Type B pancreatic cell (in vitro differentiated cells): ENCODE data around the gene DAZAP1. TPM values are rescaled to one million over a fixed set of nuclear protein-coding genes. Genes with fewer than 3 reads are reported as not detected.
A peak's percentile ranks its signal among the peaks of the same experiment; 100 is the strongest.

Source experiments
- DNase-seq: peaks from one replicate; pipeline ENCODE4 v3.0.0; 2021; ENCODE audit warnings: mixed read lengths; ENCODE audit not compliant: unreplicated experiment; ENCODE audit errors: extremely low spot score
- H3K27ac Mint-ChIP-seq: 2 replicates; pipeline ENCODE4 v1.8.0; 2021; ENCODE audit warnings: mild to moderate bottlenecking, mixed read lengths
- H3K27me3 Mint-ChIP-seq: 2 replicates; pipeline ENCODE4 v1.8.0; 2021; ENCODE audit warnings: mixed read lengths
- H3K36me3 Mint-ChIP-seq: 2 replicates; pipeline ENCODE4 v1.8.0; 2021; ENCODE audit warnings: mixed read lengths
- H3K4me1 Mint-ChIP-seq: one replicate; pipeline ENCODE4 v1.8.0; 2021; ENCODE audit warnings: mixed read lengths; ENCODE audit not compliant: unreplicated experiment
- H3K4me3 Mint-ChIP-seq: 2 replicates; pipeline ENCODE4 v1.8.0; 2021; ENCODE audit warnings: mild to moderate bottlenecking, mixed read lengths
- H3K9me3 Mint-ChIP-seq: 2 replicates; pipeline ENCODE4 v1.8.0; 2021; ENCODE audit warnings: mixed read lengths
- total RNA-seq: library from RNA; stranded (reverse); gene quantifications from 2 replicates; pipeline ENCODE4 v1.2.1, GENCODE V29; 2021; ENCODE audit warnings: low replicate concordance
- TF ChIP-seq, protein P1 (sequence below): fragments of 200-600 bp; sonication (generic); conservative IDR thresholded peaks from 2 replicates; pipeline ENCODE4 v1.5.0; 2021; ENCODE audit warnings: antibody characterized with exemption, mild to moderate bottlenecking

Gene DAZAP1
- total RNA-seq, 1 donor from 2014 or later = 124 TPM

DNA sequence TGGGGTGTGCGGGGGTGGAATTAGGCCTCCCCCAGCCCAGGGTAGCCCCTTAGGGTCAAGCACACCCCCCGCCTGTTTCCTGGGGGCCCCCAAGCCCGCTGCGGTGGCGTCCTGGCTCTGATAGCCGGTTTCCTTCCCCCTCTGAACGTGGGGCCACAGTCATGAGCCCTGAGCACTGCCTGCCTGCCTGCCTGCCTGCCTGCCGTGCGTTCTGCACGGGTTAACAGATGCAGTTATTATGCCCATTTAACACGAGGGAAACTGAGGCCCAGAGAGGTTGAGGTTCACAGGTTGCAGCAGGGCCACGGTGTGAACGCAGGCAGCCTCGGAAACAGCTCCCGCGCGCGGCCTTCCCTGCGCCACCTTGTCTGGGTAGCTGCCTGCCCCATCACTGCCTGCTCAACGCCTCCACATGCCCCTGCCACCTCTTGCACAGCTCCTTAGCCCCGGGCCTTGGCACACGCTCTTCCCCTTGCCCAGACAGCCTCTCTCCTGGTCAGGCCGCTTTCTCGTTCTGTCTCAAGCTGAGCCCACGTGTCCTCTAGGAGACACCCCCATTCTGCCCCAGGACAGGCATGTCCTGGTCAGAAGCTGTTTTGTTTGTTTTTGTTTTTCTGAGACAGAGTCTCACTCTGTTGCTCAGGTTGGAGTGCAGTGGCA lies 4.8 kb upstream of the DAZAP1 start:
- Mint-ChIP-seq H3K27ac (peak overlapping the region; percentile 24), H3K4me1 (peaks cover 13% of the 10 kb centered on the region), H3K4me3 (peak overlapping the region; percentile 81), H3K9me3 (no peaks in the 10 kb centered on the region), H3K36me3 (no peaks in the 10 kb centered on the region), H3K27me3 (no peaks in the 10 kb centered on the region)
- no peak for DNase-seq
- TF ChIP-seq, protein P1, sequence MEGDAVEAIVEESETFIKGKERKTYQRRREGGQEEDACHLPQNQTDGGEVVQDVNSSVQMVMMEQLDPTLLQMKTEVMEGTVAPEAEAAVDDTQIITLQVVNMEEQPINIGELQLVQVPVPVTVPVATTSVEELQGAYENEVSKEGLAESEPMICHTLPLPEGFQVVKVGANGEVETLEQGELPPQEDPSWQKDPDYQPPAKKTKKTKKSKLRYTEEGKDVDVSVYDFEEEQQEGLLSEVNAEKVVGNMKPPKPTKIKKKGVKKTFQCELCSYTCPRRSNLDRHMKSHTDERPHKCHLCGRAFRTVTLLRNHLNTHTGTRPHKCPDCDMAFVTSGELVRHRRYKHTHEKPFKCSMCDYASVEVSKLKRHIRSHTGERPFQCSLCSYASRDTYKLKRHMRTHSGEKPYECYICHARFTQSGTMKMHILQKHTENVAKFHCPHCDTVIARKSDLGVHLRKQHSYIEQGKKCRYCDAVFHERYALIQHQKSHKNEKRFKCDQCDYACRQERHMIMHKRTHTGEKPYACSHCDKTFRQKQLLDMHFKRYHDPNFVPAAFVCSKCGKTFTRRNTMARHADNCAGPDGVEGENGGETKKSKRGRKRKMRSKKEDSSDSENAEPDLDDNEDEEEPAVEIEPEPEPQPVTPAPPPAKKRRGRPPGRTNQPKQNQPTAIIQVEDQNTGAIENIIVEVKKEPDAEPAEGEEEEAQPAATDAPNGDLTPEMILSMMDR = no peak

DNA sequence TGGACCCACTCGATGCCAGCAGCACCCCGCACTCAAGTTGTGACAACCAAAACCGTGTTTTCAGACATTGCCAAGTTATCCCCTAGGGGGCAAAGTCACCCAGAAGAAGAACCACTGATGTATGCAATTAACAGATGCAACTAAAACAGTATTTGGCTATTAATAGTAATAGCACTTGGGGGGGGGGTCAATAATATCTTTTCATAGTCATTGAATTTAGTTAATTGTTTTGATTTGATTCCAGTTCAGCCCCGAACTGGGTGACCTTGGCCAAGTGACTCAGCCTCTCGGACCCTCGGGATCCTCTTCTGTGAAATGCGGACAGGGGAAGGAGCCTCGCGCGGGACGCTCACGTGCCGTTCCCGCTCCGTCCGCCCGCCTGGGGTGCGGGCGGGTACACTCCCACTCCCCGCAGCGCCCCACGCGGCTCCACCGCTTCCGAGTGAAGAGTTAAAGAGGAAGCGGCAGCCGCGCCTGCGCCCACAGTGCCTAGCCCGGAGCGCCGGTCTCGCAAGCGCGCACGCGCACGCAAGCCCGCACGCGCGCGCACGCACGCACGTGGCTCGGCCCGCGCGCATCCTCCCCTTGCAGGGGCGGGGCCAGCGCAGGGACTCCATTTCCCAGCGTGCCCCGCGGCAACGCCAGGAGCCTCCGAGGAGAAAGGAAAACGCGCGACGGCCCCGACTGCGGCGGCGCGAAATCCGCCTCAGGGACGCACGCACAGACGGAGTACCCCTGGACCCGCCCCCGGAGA lies 435 bp upstream of the DAZAP1 start:
- H3K36me3 Mint-ChIP-seq = peaks cover 3% of the 10 kb centered on the region
- no peaks in the 10 kb centered on the region for H3K27me3 Mint-ChIP-seq
- H3K9me3 Mint-ChIP-seq = no peaks in the 10 kb centered on the region
- H3K27ac Mint-ChIP-seq = peak overlapping the region; percentile 96
- peak; percentile 100 for DNase-seq
- TF ChIP-seq, protein P1 = peak; percentile 76
- H3K4me1 Mint-ChIP-seq = peaks cover 36% of the 10 kb centered on the region
- H3K4me3 Mint-ChIP-seq = peak overlapping the region; percentile 86

DNA sequence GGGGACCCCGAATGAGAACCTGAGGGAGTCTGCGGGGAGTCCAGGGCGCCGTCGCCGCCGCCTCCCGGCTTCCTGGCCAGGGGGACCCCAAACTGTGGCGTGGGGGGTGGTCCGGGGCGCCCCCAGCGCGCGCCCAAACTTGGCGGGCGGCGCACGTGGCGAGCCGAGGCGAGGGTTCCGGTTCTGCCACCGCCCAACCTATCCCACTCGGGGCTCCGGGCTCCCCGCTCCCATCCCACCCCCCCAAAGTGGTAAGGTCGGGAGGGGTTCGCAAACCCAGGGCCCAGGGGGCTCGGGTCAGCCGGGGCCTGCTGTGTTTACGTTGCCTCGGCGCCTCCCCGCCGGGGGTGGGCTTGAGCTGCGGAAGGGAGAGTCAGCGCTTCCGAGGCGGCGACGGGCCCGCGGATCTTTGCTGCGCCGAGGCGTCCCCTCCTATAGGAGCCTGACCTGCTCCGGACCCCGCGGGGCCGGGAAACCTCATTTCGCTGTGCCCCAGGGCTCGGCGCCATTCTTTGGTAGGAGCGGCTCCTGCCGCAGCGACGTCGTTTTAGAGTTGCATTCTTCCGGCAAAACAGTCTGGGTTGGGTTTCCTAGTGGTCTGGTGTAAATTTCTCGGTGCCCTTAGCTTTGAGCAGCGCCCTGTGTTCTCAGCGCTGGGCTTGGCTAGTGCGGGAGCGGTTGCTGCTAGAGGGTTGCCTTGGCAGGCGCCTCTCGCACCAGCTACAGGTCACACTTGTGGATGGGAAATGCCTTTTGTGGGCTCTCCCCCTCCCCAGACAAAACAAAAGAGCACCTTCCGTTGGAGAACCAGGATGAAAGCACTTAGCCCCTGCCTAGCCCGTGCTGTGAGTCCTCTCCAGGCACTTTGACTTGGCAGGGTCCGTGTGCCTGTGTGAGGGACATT lies 1.2 kb downstream of the DAZAP1 start:
- Mint-ChIP-seq H3K27me3 (no peaks in the 10 kb centered on the region), H3K36me3 (peaks cover 3% of the 10 kb centered on the region), H3K9me3 (no peaks in the 10 kb centered on the region), H3K4me1 (peaks cover 27% of the 10 kb centered on the region), H3K27ac (peak overlapping the region; percentile 97), H3K4me3 (peak overlapping the region; percentile 96)
- DNase-seq = no peak
- TF ChIP-seq, protein P1 = no peak

DNA sequence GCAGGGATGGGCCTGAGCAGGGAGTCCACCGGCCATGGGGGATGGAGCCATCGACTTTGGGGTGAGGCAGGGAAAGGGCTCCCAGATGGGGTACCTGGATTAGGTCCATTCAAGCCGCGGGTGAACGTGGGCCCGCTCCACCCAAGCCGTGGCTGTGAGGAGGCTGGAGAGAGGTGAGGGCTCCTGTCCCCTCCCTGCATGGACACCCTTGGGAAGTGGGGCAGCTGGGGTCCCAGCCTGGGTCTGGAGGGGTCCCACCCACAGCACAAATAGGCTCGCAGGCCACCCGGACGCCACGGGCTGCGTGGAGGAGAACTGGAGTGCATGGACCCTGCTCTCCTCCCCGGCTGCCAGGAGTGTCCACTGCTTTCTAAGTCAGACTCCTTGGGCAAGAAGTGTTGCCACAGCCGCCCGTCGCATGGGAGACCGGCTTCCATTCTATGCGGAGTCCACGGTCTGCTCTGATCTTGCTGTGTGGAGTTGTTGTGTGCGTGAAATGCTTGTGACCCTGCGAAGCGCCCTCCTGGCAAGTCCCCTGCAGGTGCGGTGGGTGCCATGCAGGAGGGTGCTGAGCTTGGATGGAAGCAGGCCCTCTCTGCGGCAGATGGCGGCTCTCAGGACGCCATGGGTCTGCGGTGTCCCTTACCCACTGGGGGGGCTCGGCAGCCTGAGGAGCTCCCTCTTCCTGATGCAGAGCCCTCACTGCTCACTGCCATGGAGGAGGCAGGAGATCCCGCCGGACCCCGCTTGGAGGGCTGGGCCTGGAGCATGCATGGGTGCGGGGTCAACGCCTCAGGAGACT lies 2.0 kb downstream of the DAZAP1 start:
- peak overlapping the region; percentile 97 for H3K27ac Mint-ChIP-seq
- H3K36me3 Mint-ChIP-seq = peaks cover 3% of the 10 kb centered on the region
- no peaks in the 10 kb centered on the region for H3K9me3 Mint-ChIP-seq
- no peak for DNase-seq
- peak overlapping the region; percentile 96 for H3K4me3 Mint-ChIP-seq
- TF ChIP-seq, protein P1 = no peak
- peaks cover 27% of the 10 kb centered on the region for H3K4me1 Mint-ChIP-seq
- H3K27me3 Mint-ChIP-seq = no peaks in the 10 kb centered on the region
